HT1080 (cell line): ENCODE results near the gene IL12B. TPM values are rescaled to one million over a fixed set of nuclear protein-coding genes. Genes with fewer than 3 reads are reported as not detected.
A peak's percentile ranks its signal among the peaks of the same experiment; 100 is the strongest.

Source experiments
- DNase-seq: peaks from one replicate; pipeline ENCODE4 v3.0.0-alpha.2; 2015; ENCODE audit warnings: low read depth
- total RNA-seq: library from RNA; depleted of rRNA; stranded (reverse); fragments of >200 nt; shearing (Covaris generic); gene quantifications from 2 replicates; pipeline ENCODE4 v1.2.3, GENCODE V29; 2014

Gene IL12B
- total RNA-seq, 1 experiment from 2014 or later, result not detected

DNA sequence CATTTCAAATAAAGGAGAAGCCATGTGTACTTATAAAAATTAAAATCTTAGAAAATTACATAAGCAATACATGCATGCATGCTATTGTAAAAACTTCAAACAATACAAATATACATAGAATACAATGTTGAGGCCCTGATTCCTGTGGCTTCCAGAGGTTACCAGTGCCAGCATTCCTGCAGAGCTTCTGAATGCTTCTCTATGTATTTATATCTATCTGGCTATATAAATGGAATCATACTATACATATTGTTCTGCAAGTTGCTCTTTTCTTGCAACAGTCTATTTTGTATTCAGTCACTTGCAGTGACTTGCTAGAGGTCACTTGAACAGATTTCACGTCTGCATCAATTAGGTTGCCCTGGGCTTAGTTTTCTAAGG is 3.2 kb upstream of the IL12B start:
- no peak for DNase-seq

- DNase-seq, result no peak
These were observed 2.7 kb upstream of the IL12B start for GRCh38 chr5:159332800-159333544.

GRCh38 chr5:159331093-159331973 is 1.0 kb upstream of the IL12B start:
- DNase-seq, result no peak

DNA sequence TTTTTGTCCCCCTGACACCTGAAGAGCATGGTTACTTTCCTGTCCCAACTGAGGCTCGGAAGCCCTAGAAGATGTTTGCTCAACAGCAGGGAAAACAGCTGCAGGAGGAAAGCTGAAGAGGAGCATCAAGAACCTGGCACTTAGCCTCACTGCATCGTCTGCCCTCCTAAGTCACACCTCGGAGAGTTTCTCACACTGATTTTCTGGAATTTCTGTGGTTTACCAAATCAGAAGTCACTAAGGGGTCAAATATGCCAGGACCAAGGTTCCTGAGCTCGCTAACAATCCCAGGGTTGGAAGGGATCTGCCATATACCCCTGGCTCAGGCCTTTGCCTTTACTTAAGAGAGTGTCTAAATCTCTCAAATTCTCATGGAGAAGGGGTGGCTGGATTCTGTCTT is 5.3 kb downstream of the IL12B start:
- DNase-seq, result no peak

- peak; percentile 67 for DNase-seq
These were observed 6.1 kb downstream of the IL12B start for GRCh38 chr5:159324102-159324755.

DNA sequence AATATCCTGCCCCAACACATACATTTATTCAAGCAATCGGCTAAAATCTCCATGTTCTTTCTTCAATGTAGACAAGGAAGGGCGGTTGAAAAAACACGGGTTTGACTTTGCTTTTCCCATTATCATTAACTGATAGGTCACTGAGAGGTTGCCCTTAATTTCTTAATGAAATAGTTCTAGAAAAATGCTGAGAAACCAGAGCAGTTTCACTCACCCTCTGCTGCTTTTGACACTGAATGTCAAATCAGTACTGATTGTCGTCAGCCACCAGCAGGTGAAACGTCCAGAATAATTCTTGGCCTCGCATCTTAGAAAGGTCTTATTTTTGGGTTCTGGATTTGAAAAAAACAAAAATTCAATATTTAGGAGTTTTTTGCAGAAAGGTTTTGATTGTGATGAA is 8.1 kb downstream of the IL12B start:
- DNase-seq, result no peak

DNA sequence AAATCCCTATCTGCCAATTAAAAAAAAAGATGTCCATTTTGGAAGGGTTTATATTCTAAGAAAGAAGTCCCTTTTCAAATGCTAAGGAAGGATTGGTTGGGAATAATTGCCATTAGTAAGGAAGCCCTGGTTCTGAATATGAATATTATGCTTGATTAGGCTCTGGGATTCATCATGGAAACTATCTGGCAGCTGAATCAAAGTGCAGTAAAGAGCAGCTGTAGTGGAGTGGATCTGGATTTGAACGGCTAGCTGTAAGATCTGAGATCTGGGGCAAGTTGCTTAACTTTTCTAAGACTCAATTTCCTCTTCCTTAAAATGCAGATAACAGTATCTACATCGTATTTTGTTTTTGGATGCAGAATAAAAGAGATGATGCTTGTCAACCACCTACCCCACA is 10.5 kb downstream of the IL12B start:
- DNase-seq, result no peak

DNA sequence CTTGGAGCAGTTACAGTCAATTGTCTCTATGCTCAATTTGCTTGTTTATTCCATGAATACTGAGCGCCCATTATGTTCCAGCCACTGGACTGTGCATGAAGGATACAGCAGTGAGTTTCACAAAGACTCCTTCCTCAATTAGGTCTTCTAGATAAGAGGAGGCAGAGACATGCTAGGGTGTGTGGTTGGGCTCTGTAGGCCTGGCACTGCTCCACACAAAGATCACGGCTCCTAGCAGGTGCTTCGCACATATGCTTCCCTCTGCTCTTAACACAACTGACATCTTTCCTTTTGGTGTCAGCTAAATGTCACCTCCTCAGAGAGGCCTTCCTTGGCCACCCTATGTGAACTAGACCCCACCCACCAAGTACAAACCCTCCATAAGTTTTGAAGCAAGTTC is 10.9 kb downstream of the IL12B start:
- no peak for DNase-seq

GRCh38 chr5:159318448-159318847 is 11.8 kb downstream of the IL12B start:
- DNase-seq, result no peak

- DNase-seq, result no peak
These were observed 12.4 kb downstream of the IL12B start for GRCh38 chr5:159317849-159318248.

DNA sequence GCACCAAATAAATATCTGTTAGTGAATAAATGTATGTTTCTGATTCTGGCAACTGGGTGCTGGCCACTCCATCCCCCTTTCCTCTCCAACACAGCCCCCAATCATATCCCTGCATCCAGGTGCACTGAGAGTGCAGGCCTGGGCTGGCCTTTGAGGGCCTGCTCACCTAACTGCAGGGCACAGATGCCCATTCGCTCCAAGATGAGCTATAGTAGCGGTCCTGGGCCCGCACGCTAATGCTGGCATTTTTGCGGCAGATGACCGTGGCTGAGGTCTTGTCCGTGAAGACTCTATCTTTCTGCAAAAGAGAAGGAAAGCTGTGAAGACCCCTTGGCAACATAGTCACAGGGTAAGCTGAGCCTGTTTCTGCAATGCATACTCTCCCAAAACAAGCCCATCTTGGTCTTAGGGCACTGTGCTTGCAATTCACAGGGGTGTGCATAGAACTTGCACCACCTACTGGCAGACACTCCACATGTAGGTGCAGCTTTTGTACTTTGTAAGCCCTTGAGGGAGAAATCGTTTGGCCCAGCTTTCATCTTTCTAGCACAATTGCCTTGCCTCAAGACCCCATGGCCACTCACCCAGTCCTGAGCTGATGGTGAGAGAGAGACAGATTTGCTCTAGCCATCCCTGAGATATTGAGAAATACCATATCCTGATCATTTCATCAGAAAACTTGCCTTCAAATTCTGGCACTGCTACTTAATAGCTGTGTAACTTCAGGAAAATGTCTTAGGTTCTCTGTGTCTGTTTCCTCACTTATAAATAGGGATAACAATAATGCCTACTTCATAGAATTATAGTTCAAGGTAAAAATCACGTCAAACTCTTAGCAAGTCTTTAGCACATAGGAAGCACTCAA is 13.5 kb downstream of the IL12B start:
- DNase-seq, result peak; percentile 45

GRCh38 chr5:159313197-159313596 is 17.1 kb downstream of the IL12B start:
- DNase-seq, result no peak

- DNase-seq, result no peak
These were observed 19.2 kb downstream of the IL12B start for GRCh38 chr5:159311063-159311462.

DNA sequence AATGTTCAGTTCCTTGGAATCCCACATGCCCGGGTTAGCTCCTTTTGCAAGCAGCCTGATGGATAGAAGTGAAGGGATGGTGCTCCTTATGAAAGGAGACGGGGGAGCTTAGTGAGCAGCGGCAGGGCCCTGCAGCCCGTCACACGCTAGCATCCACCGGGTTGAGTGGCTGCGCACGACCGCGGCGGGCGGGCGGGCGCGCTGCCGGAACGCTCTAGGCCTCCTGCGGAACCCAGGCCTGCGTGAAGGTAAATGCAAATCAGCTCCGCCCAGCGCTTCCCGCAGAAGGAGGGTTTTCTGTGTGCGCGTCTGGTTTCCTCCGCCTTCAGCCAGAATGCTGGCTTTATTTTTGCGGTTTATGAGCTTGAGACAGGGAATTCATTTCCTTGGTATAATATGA is 19.8 kb downstream of the IL12B start:
- no peak for DNase-seq

GRCh38 chr5:159309689-159310433 is 20.4 kb downstream of the IL12B start:
- DNase-seq, result no peak

DNA sequence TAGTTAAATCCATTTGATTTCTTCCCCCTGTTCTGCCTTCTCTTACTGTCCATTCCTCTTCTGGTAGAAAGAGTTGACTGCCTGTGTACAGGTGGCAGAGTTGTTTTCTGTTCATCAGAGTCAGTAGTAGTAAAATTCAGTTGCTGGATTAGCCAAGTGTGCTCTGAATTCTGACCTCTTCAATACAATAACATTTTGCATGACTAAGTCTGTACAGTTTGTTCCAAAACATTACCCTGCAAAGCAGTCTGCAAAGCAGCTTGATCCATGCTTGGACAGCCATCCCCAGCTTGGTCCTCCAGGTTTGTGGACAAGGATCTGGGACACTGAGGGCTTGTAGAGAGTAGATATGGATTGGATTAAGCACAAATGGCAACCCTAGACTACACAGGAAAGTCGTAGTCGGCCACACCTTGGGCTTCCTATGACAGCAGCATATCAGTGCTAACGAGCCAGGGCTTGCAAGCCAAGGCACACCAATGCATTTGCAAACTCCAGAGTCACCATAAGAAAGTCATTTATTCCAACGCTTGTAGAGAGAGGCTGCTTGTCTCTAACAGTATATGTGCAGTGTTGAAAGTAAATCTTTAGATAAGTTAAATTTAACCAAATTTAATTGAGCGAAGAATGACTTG is 25.2 kb downstream of the IL12B start:
- no peak for DNase-seq

DNA sequence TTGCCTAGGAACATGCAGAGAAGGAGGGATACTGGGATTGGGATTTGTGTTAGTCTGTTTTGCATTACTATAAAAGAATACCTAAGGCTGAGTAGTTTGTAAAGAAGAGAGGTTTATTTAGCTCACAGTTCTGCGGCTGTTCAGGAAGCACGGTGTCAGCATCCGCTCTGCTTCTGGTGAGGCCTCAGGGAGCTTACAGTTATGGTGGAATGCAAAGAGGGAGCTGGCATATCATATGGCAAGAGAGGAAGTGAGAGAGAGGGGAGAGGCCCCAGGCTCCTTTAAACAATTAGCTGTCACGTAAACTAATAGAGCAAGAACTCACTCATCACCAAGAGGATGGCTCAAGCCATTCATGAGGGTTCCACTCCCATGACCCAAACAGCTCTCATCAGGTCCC is 27.0 kb downstream of the IL12B start:
- DNase-seq, result no peak

DNA sequence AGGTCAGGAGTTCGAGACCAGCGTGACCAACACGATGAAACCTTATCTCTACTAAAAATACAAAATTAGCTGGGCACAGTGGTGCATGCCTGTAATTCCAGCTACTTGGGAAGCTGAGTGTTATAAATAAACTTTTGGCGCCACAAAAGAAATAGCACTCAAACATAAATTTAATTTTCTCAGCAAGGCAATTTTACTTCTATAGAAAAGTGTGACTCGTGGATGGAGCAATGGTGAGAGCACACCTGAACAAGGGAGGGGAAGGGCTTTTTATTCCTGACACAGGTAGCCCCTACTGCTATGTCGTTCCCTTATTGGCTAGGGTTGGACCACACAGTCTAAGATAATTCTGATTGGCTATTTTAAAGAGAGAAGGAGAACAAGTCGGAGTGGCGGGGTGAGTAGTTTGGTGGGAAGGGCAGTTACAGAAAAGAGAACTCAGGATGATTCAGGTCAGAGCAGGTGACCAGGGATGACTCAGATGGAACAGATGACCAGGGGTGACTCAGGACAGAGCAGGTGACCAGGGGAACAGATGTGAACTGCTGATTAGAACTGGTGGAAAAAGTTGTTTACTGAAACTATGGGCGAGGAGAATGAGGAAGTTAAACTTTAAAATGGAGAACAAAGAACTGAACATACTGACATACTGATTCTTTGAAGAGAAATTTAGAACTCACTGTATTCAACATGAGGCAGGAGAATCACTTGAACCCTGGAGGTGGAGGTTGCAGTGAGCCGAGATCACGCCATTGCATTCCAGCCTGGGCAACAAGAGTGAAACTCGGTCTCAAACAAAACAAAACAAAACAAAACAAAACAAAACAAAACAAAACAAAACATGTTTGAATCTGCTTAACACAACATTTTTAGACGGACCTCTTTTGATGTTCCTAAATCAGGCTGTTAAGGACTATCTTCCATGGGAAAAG is 28.1 kb downstream of the IL12B start:
- DNase-seq, result peak; percentile 60

DNA sequence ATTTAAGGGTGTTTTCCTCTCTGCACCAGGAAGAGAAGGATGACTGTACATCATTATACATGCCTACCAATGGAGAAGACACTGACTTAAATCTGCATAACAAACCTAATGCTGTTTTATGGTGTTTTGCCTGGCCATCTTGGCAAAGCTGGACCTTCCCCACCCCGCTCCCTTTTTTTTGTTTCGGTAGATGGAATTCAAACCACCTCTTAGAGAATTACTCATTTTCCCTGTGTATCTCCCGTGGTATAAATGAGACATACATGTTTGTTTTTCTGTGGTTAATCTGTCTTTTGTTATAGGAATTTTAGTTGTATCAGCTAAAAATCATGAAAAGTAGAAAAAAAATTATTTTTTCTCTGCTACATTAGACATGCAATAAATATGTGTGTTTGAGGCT is 28.8 kb downstream of the IL12B start:
- DNase-seq, result no peak
